ENCODE measurements around the gene PTX4. TPM values are rescaled to one million over a fixed set of nuclear protein-coding genes. Genes with fewer than 3 reads are reported as not detected.

The PTX4 gene
- polyA plus RNA-seq, 1 of the 3 experiments (the other 2 are of a cell fraction): not detected

DNA sequence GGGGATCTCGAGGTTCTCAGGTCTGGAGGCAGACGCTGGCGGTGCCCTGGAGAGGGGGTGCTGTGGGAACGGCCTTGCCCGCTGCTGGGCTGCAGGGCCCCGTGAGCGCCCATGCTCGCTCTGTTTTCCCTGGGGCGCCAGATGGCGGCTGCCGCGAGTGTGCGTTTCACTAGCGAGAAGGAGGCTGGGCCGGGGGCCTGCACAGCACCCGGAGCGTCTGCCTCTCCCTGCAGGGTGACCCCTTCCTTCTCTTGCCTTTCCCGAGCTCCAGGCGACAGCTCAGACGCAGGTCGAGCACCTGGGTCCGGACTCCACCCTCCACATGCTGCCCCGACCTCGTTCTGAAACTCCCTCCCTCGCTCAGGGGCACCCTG, 7.1 kb upstream of the PTX4 start:
- ChIA-PET CTCF (no interaction called here), POLR2A (no interaction called here)
- Histone ChIP-seq H3K9me3 (no peaks in the 10 kb centered on the region), H3K4me3 (ENCODE audit: low read depth in 2 of 2, low read length in 1 of 2) (no peak overlapping the region), H3K9ac (no peak overlapping the region), H3F3A (replicated peaks; ENCODE audit: insufficient read depth) (no peaks in the 10 kb centered on the region), H3K4me2 (no peak overlapping the region), H3K36me3 (replicated peaks in 1 of 2; ENCODE audit: control insufficient read depth in 1 of 2, insufficient read depth in 2 of 2, low read length in 1 of 2) (peaks cover 0 to 43% of the 10 kb centered on the region in 2 experiments), H4K20me1 (ENCODE audit: insufficient read depth) (no peaks in the 10 kb centered on the region), H3K4me1 (ENCODE audit: control insufficient read depth in 1 of 2, insufficient read depth in 2 of 2, low read depth in 1 of 2, low read length in 1 of 2) (peaks cover 0 to 17% of the 10 kb centered on the region in 2 experiments; a peak in 1 of 4 replicates), H3K9me2 (no peaks in the 10 kb centered on the region), H2AFZ (ENCODE audit: low read depth) (no peak overlapping the region), H3K27me3 (ENCODE audit: insufficient read depth) (no peaks in the 10 kb centered on the region), H3K27ac (ENCODE audit: low read depth in 2 of 2, low read length in 1 of 2) (no peak overlapping the region), H3K79me2 (ENCODE audit: insufficient read depth) (peaks cover 17% of the 10 kb centered on the region; the same call in 1 of the 2 replicates)
- DNase-seq: no peak
- TF ChIP-seq ELF1 (IDR thresholded peaks at IDR 0.05) (no peak), YY1 (IDR thresholded peaks at IDR 0.05; ENCODE audit: low read depth) (no peak), EZH2phosphoT487 (IDR thresholded peaks at IDR 0.05; ENCODE audit: borderline replicate concordance, low read depth) (no peak), FOXM1 (IDR thresholded peaks at IDR 0.05; ENCODE audit: low read depth) (no peak), USF2 (IDR thresholded peaks at IDR 0.05; ENCODE audit: borderline replicate concordance, low read depth, low read length) (no peak)
- WGBS (ENCODE audit: low lambda C conversion rate): 98% methylated on average over 10 of the region's 25 CpGs

GRCh38 chr16:1495211-1495888, 6.6 kb upstream of the PTX4 start:
- H3K4me2 ChIP-seq: no peak overlapping the region
- CTCF ChIA-PET: interaction anchor here (0.6 to 1.4 kb wide), 5 partner anchors 16 to 715 kb away, joined by 3 to 5 read pairs (median 3); partner anchors contain the start of gene MAPK8IP3

More at GRCh38 chr16:1495211-1495888, 6.6 kb upstream of the PTX4 start:
- POLR2A ChIA-PET: no interaction called here
- Histone ChIP-seq H3K4me1 (ENCODE audit: control insufficient read depth in 1 of 2, insufficient read depth in 2 of 2, low read depth in 1 of 2, low read length in 1 of 2) (peaks cover 0 to 17% of the 10 kb centered on the region in 2 experiments; a peak in 1 of 4 replicates), H3K9me2 (no peaks in the 10 kb centered on the region), H3K9me3 (no peaks in the 10 kb centered on the region), H3K9ac (no peak overlapping the region), H3K4me3 (ENCODE audit: low read depth in 2 of 2, low read length in 1 of 2) (no peak overlapping the region), H3K27me3 (ENCODE audit: insufficient read depth) (no peaks in the 10 kb centered on the region), H3F3A (replicated peaks; ENCODE audit: insufficient read depth) (no peaks in the 10 kb centered on the region), H3K79me2 (ENCODE audit: insufficient read depth) (peaks cover 17% of the 10 kb centered on the region; the same call in 1 of the 2 replicates), H4K20me1 (ENCODE audit: insufficient read depth) (no peaks in the 10 kb centered on the region), H2AFZ (ENCODE audit: low read depth) (no peak overlapping the region), H3K27ac (ENCODE audit: low read depth in 2 of 2, low read length in 1 of 2) (no peak overlapping the region), H3K36me3 (replicated peaks in 1 of 2; ENCODE audit: control insufficient read depth in 1 of 2, insufficient read depth in 2 of 2, low read length in 1 of 2) (peaks cover 0 to 38% of the 10 kb centered on the region in 2 experiments)
- no peak for TF ChIP-seq TEAD4 (IDR thresholded peaks at IDR 0.05; ENCODE audit: borderline replicate concordance, insufficient read depth)
- TF ChIP-seq GABPA (IDR thresholded peaks at IDR 0.05; ENCODE audit: low read depth): no peak
- no peak for TF ChIP-seq FOXJ3 (CRISPR knock-in tag; IDR thresholded peaks at IDR 0.05)
- TF ChIP-seq FOXM1 (IDR thresholded peaks at IDR 0.05; ENCODE audit: low read depth): no peak
- TF ChIP-seq ZBTB33 (IDR thresholded peaks at IDR 0.05; ENCODE audit: borderline replicate concordance, low read depth): no peak
- WGBS (ENCODE audit: low lambda C conversion rate): 95% methylated on average over 19 of the region's 39 CpGs
- DNase-seq: no peak
